ENCODE measurements around the gene TERB1. TPM values are rescaled to one million over a fixed set of nuclear protein-coding genes. Genes with fewer than 3 reads are reported as not detected.

The TERB1 gene
- total RNA-seq, 2 experiments from 2014 or later, result 0.14 TPM; not detected in 1

- no peaks in the 10 kb centered on the region for H3K27me3 Mint-ChIP-seq
- CTCF ChIA-PET, result interaction anchor here (1.1 kb wide), 1 partner anchor 24 kb away, joined by 3 read pairs; no protein-coding TSS in a partner anchor
- H3K36me3 Mint-ChIP-seq (ENCODE audit: low read depth), result peaks cover 24% of the 10 kb centered on the region
- H3K4me1 Mint-ChIP-seq, result no peaks in the 10 kb centered on the region
- no peaks in the 10 kb centered on the region for H3K9me3 Mint-ChIP-seq (ENCODE audit: low read depth)
- DNase-seq, result no peak
- intact Hi-C loops (cut with DNase I, micrococcal nuclease), result no loop called here
- ATAC-seq, result no peak
- H3K4me3 Mint-ChIP-seq, result no peak overlapping the region
- POLR2A ChIA-PET, result no interaction called here
- H3K27ac Mint-ChIP-seq, result no peak overlapping the region
These were observed 80.6 kb downstream of the TERB1 start for GRCh38 chr16:66720766-66721165.

DNA sequence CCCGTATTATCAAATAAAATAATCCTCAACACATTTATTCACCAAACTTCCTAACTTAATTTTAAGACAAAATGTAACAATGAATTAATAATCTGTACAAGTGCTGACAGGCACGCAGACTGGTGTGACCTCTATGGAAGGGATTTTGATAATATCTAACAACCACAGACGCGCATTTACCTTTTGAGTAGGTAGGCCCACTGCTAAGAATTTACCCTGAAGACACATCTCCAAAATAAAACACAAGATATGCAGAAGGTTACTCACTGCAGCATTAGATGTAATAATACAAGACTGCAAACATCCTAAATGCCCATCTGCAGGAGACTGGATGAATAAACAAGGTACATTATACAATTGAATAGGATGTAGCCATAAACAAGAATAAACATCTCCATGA is 82.1 kb downstream of the TERB1 start:
- Mint-ChIP-seq H3K36me3 (ENCODE audit: low read depth) (peaks cover 17% of the 10 kb centered on the region), H3K9me3 (ENCODE audit: low read depth) (no peaks in the 10 kb centered on the region)
- CTCF ChIA-PET, result no interaction called here

GRCh38 chr16:66717776-66718175 is 83.6 kb downstream of the TERB1 start:
- intact Hi-C loops (cut with DNase I, micrococcal nuclease), result no loop called here
- Mint-ChIP-seq H3K27ac (no peak overlapping the region), H3K36me3 (ENCODE audit: low read depth) (peaks cover 4% of the 10 kb centered on the region), H3K4me1 (no peaks in the 10 kb centered on the region), H3K27me3 (no peaks in the 10 kb centered on the region), H3K4me3 (no peak overlapping the region), H3K9me3 (ENCODE audit: low read depth) (no peaks in the 10 kb centered on the region)
- ATAC-seq (no peak), DNase-seq (no peak)
- CTCF ChIA-PET, result interaction anchor here (1.2 kb wide), 1 partner anchor 33 kb away, joined by 3 read pairs; the partner anchor contains the start of gene DYNC1LI2
- POLR2A ChIA-PET, result no interaction called here

More for the DNA sequence above, 82.1 kb downstream of the TERB1 start:
- no peak for ATAC-seq
- no peak overlapping the region for H3K27ac Mint-ChIP-seq
- no peak for DNase-seq
- no peak overlapping the region for H3K4me3 Mint-ChIP-seq
- H3K4me1 Mint-ChIP-seq, result no peaks in the 10 kb centered on the region
- POLR2A ChIA-PET, result no interaction called here
- intact Hi-C loops (cut with DNase I, micrococcal nuclease), result no loop called here
- H3K27me3 Mint-ChIP-seq, result no peaks in the 10 kb centered on the region

DNA sequence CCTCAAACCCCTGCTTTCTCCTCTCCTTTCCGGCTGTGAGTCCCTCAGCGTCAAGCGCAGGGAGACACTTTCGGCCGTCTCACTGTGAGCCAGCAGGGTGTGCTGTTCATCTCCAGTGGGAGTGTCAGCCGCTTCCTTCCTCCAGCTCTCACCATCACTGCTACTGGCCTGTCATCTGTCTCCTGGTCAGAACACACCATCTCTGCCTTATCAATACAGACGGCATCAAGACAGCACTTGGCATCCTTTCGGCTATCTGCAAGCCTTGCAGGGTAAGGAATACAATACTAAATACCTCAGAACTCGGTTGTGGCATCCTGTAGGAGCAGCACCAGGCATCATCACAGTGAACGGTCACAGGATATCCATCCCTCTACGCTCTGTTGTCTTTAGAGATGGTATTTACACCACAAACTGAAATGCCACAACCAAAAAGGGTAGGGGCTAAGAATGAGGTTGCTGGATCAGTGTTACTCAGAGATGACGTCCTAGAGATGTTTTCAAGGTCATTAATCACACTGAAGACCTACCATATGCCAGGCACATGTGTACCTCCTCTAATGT is 84.2 kb downstream of the TERB1 start:
- peaks cover 4% of the 10 kb centered on the region for H3K36me3 Mint-ChIP-seq (ENCODE audit: low read depth)
- H3K4me3 Mint-ChIP-seq, result no peak overlapping the region
- peak; percentile 69 for ATAC-seq
- intact Hi-C loops (cut with DNase I, micrococcal nuclease), result no loop called here
- ChIA-PET POLR2A (no interaction called here), CTCF (no interaction called here)
- DNase-seq, result peak; percentile 49
- no peaks in the 10 kb centered on the region for H3K9me3 Mint-ChIP-seq (ENCODE audit: low read depth)
- no peak overlapping the region for H3K27ac Mint-ChIP-seq
- H3K27me3 Mint-ChIP-seq, result no peaks in the 10 kb centered on the region
- H3K4me1 Mint-ChIP-seq, result no peaks in the 10 kb centered on the region

DNA sequence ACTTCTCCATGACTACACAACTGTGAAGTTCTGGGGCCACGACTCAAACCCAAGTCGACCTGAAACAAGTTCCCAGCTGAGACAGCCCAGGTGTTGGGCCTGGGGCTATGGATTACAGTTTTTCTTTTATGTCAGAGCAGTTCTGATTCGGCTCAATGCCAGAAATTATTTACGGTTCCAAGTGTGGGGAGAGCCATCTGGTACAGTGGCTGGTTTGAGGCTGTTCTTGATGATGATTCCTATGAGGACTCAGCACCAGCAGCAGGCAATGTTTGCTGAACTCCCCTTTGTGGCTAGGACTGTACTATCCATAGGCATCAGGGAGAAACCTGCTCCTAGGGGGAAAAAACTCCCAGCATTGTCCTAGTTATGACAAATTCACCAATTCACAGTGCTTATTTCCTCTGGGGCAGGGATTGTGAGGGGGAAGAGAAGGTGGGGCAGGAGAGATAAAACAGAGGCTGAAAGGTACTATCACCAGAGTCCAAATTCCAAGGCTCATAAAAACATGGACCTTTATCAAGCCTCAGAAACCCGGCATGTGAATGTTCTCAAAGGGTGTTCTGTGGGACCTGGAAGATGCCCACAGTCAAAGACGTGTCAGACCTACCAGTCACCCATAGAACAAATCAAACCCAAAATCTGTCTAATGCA is 86.6 kb downstream of the TERB1 start:
- Mint-ChIP-seq H3K27ac (no peak overlapping the region), H3K27me3 (no peaks in the 10 kb centered on the region), H3K4me3 (no peak overlapping the region), H3K36me3 (ENCODE audit: low read depth) (no peaks in the 10 kb centered on the region), H3K4me1 (no peaks in the 10 kb centered on the region), H3K9me3 (ENCODE audit: low read depth) (no peaks in the 10 kb centered on the region)
- CTCF ChIA-PET, result interaction anchor here (1.6 kb wide), 1 partner anchor 308 kb away, joined by 4 read pairs; no protein-coding TSS in a partner anchor
- no peak for DNase-seq
- intact Hi-C loops (cut with DNase I, micrococcal nuclease), result no loop called here
- POLR2A ChIA-PET, result no interaction called here
- ATAC-seq, result no peak

DNA sequence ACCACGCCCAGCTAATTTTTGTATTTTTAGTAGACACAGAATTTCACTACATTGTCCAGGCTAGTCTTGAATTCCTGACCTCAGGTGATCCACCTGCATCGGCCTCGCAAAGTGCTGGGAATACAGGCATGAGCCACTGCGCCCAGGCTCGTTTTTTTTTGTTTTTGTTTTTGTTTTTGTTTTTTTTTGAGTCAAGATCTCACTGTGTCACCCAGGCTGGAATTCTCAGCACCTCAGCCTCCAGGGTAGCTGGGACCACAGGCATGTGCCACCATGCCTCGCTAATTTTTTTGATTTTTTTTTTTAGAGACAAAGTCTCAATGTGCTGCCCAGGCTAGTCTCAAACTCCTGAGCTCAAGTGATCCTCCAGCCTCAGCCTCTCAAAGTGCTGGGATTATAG is 87.3 kb downstream of the TERB1 start:
- POLR2A ChIA-PET, result interaction anchor here (0.6 kb wide), 1 partner anchor 297 kb away, joined by 9 read pairs; no protein-coding TSS in a partner anchor
- ATAC-seq (no peak), DNase-seq (no peak)
- Mint-ChIP-seq H3K4me1 (no peaks in the 10 kb centered on the region), H3K27ac (no peak overlapping the region), H3K9me3 (ENCODE audit: low read depth) (no peaks in the 10 kb centered on the region), H3K36me3 (ENCODE audit: low read depth) (no peaks in the 10 kb centered on the region), H3K27me3 (no peaks in the 10 kb centered on the region), H3K4me3 (no peak overlapping the region)
- CTCF ChIA-PET, result interaction anchor here (0.6 to 1.3 kb wide), 3 partner anchors 23 to 378 kb away, joined by 3 to 4 read pairs (median 4); no protein-coding TSS in a partner anchor
- intact Hi-C loops (cut with DNase I, micrococcal nuclease), result no loop called here

GRCh38 chr16:66713076-66713475 is 88.3 kb downstream of the TERB1 start:
- Mint-ChIP-seq H3K27ac (no peak overlapping the region), H3K36me3 (ENCODE audit: low read depth) (no peaks in the 10 kb centered on the region), H3K9me3 (ENCODE audit: low read depth) (no peaks in the 10 kb centered on the region), H3K27me3 (peaks cover 4% of the 10 kb centered on the region), H3K4me3 (no peak overlapping the region), H3K4me1 (no peaks in the 10 kb centered on the region)
- no peak for DNase-seq
- ChIA-PET CTCF (interaction anchor here (0.8 to 1.3 kb wide), 5 partner anchors 15 to 113 kb away, joined by 3 to 5 read pairs (median 3); no protein-coding TSS in a partner anchor), POLR2A (interaction anchor here (0.6 kb wide), 1 partner anchor 139 kb away, joined by 4 read pairs; no protein-coding TSS in a partner anchor)
- intact Hi-C loops (cut with DNase I, micrococcal nuclease), result no loop called here
- no peak for ATAC-seq

- ChIA-PET CTCF (interaction anchor here (0.9 to 1.2 kb wide), 3 partner anchors 16 to 114 kb away, joined by 3 read pairs; no protein-coding TSS in a partner anchor), POLR2A (no interaction called here)
- no peaks in the 10 kb centered on the region for H3K36me3 Mint-ChIP-seq (ENCODE audit: low read depth)
- intact Hi-C loops (cut with DNase I, micrococcal nuclease), result no loop called here
- H3K4me1 Mint-ChIP-seq, result no peaks in the 10 kb centered on the region
- ATAC-seq (no peak), DNase-seq (no peak)
- H3K27me3 Mint-ChIP-seq, result peaks cover 4% of the 10 kb centered on the region
- no peak overlapping the region for H3K4me3 Mint-ChIP-seq
- H3K27ac Mint-ChIP-seq, result no peak overlapping the region
- H3K9me3 Mint-ChIP-seq (ENCODE audit: low read depth), result no peaks in the 10 kb centered on the region
These were observed 88.9 kb downstream of the TERB1 start for GRCh38 chr16:66712512-66712911.

DNA sequence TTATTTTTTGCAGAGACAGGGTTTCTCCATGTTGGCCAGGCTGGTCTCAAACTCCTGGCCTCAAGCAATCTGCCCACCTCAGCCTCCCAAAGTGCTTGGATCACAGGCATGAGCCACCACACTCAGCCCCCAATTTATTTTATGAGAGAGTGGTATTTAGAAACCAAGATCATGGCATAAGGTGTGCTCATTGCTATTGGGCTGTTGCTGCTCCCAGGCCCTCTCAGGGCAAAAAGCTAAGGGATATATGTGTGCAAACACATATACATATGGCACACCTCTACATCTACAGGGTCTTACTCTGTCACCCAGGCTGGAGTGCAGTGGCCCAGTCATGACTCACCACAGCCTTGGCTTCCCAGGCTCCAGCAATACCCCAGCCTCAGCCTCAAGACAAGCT is 89.8 kb downstream of the TERB1 start:
- intact Hi-C loops (cut with DNase I, micrococcal nuclease), result no loop called here
- ATAC-seq (no peak), DNase-seq (no peak)
- Mint-ChIP-seq H3K27me3 (peaks cover 4% of the 10 kb centered on the region), H3K9me3 (ENCODE audit: low read depth) (no peaks in the 10 kb centered on the region), H3K27ac (no peak overlapping the region), H3K4me3 (no peak overlapping the region), H3K36me3 (ENCODE audit: low read depth) (no peaks in the 10 kb centered on the region), H3K4me1 (no peaks in the 10 kb centered on the region)
- POLR2A ChIA-PET, result no interaction called here
- CTCF ChIA-PET, result interaction anchor here (1.1 kb wide), 2 partner anchors 15 to 28 kb away, joined by 3 read pairs; no protein-coding TSS in a partner anchor

- CTCF ChIA-PET, result interaction anchor here (1.1 kb wide), 1 partner anchor 35 kb away, joined by 5 read pairs; no protein-coding TSS in a partner anchor
- Mint-ChIP-seq H3K9me3 (ENCODE audit: low read depth) (no peaks in the 10 kb centered on the region), H3K4me1 (no peaks in the 10 kb centered on the region), H3K27ac (no peak overlapping the region), H3K27me3 (peaks cover 4% of the 10 kb centered on the region), H3K4me3 (no peak overlapping the region), H3K36me3 (ENCODE audit: low read depth) (no peaks in the 10 kb centered on the region)
- DNase-seq, result no peak
- no peak for ATAC-seq
- intact Hi-C loops (cut with DNase I, micrococcal nuclease), result no loop called here
- POLR2A ChIA-PET, result no interaction called here
These were observed 94.9 kb downstream of the TERB1 start for GRCh38 chr16:66706506-66706880.

GRCh38 chr16:66705790-66706505 is 95.4 kb downstream of the TERB1 start:
- Mint-ChIP-seq H3K27ac (no peak overlapping the region), H3K36me3 (ENCODE audit: low read depth) (no peaks in the 10 kb centered on the region), H3K4me3 (no peak overlapping the region), H3K27me3 (peaks cover 4% of the 10 kb centered on the region), H3K4me1 (no peaks in the 10 kb centered on the region), H3K9me3 (ENCODE audit: low read depth) (no peaks in the 10 kb centered on the region)
- DNase-seq, result no peak
- no peak for ATAC-seq
- POLR2A ChIA-PET, result no interaction called here
- CTCF ChIA-PET, result interaction anchor here (1.1 kb wide), 1 partner anchor 36 kb away, joined by 5 read pairs; no protein-coding TSS in a partner anchor
- intact Hi-C loops (cut with DNase I, micrococcal nuclease), result no loop called here
